Stimulated activated CD8-positive, alpha-beta memory T cell treated with anti-CD3 and anti-CD28 coated beads, Interleukin-4, amount 100 ng/mL, for 24 hours (primary cell): ENCODE measurements around the gene WDR89.
"Not testable (repeated sequence)": the region's sequence is repeated elsewhere in the genome, so short reads cannot be mapped to it uniquely, and the experiment has no call there.

Experiments used
- DNase-seq: peaks from one replicate; pipeline ENCODE4 v3.0.0-alpha.2; 2020; ENCODE audit warnings: low read depth

The WDR89 gene

GRCh38 chr14:63596998-63597658, 44.5 kb downstream of the WDR89 start:
- DNase-seq = no peak

GRCh38 chr14:63594455-63595372, 47.0 kb downstream of the WDR89 start:
- DNase-seq = no peak

- not testable (repeated sequence) for DNase-seq
Observed at GRCh38 chr14:63583046-63583445, 58.6 kb downstream of the WDR89 start.

GRCh38 chr14:63581491-63581890, 60.2 kb downstream of the WDR89 start:
- DNase-seq = no peak

- no peak for DNase-seq
Observed at GRCh38 chr14:63578300-63578699, 63.4 kb downstream of the WDR89 start.

- no peak for DNase-seq
Observed at GRCh38 chr14:63573581-63573980, 68.1 kb downstream of the WDR89 start.

- no peak for DNase-seq
Observed at GRCh38 chr14:63565448-63565847, 76.2 kb downstream of the WDR89 start.

- no peak for DNase-seq
Observed at GRCh38 chr14:63564318-63564717, 77.4 kb downstream of the WDR89 start.

GRCh38 chr14:63563370-63564026, 78.2 kb downstream of the WDR89 start:
- no peak for DNase-seq

- no peak for DNase-seq
Observed at GRCh38 chr14:63562405-63562804, 79.3 kb downstream of the WDR89 start.

- no peak for DNase-seq
Observed at GRCh38 chr14:63555572-63555971, 86.1 kb downstream of the WDR89 start.

GRCh38 chr14:63551332-63551731, 90.3 kb downstream of the WDR89 start:
- DNase-seq = no peak

- DNase-seq = no peak
Observed at GRCh38 chr14:63547798-63548335, 93.8 kb downstream of the WDR89 start.
